H1 (cell line): ENCODE data around the gene BBIP1. TPM values are rescaled to one million over a fixed set of nuclear protein-coding genes. Genes with fewer than 3 reads are reported as not detected.

Experiments
- CTCF ChIA-PET: fragments of 300-600 bp; sonication (Branson Sonifier 250); formaldehyde crosslinking; loops from one replicate; lab custom pipeline; 2021; ENCODE audit not compliant: partially characterized antibody; lab: Charles Lee
- POLR2A ChIA-PET: fragments of 300-600 bp; sonication (Branson Sonifier 250); formaldehyde crosslinking; loops from one replicate; lab custom pipeline; 2021; ENCODE audit warnings: inconsistent platforms; ENCODE audit not compliant: partially characterized antibody; lab: Charles Lee
- DNase-seq, 2 experiments: peaks; one replicate each; pipeline versions ENCODE4 v3.0.0 to v3.0.0-alpha.2; 2010 to 2022; ENCODE audit warnings: low spot score in 2 of 2, low read depth in 1 of 2, mixed read lengths in 1 of 2
- FAIRE-seq: peaks from 2 replicates; lab custom pipeline; 2011; peaks lifted over from hg19 to GRCh38; lab: Jason Lieb, UNC
- H2AFZ ChIP-seq: 2 replicates; pipeline ENCODE4 v1.8.1; 2012; ENCODE audit warnings: low read length, inconsistent platforms
- H2AK5ac ChIP-seq: 2 replicates; pipeline ENCODE4 v1.6.1; 2013; ENCODE audit warnings: low read depth, low read length
- H2BK120ac ChIP-seq: replicated peaks from 2 replicates; pipeline ENCODE3; 2013; ENCODE audit warnings: low read depth, low read length, inconsistent platforms
- H2BK12ac ChIP-seq: 2 replicates; pipeline ENCODE4 v1.6.1; 2013; ENCODE audit warnings: low read depth, low read length
- H2BK15ac ChIP-seq: 2 replicates; pipeline ENCODE4 v1.6.1; 2013; ENCODE audit warnings: low read length
- H2BK20ac ChIP-seq: 2 replicates; pipeline ENCODE4 v1.6.1; 2013; ENCODE audit warnings: low read length
- H2BK5ac ChIP-seq: 2 replicates; pipeline ENCODE4 v1.6.1; 2013; ENCODE audit warnings: low read depth, low read length
- H3K14ac ChIP-seq: 2 replicates; pipeline ENCODE4 v1.6.1; 2013; ENCODE audit warnings: inconsistent platforms; ENCODE audit not compliant: insufficient read length
- H3K18ac ChIP-seq: 2 replicates; pipeline ENCODE4 v1.6.1; 2013; ENCODE audit warnings: low read length; ENCODE audit errors: extremely low read depth
- H3K23ac ChIP-seq: 2 replicates; pipeline ENCODE4 v1.6.1; 2013; ENCODE audit warnings: inconsistent platforms; ENCODE audit not compliant: insufficient read length
- H3K23me2 ChIP-seq: 2 replicates; pipeline ENCODE4 v1.6.1; 2013; ENCODE audit warnings: low read depth, low read length
- H3K27ac ChIP-seq: 2 replicates; pipeline ENCODE4 v1.6.1; 2011; ENCODE audit warnings: low read depth, low read length, inconsistent platforms
- H3K27me3 ChIP-seq, 4 experiments: replicated peaks in 1 of 4; 1 replicate in 1 of 4; 2 replicates in 3 of 4; pipeline versions ENCODE4 v1.6.1 to v1.8.1; 2011 to 2013; ENCODE audit warnings: low read length in 3 of 4, mild to moderate bottlenecking in 3 of 4, inconsistent platforms in 2 of 4, mixed read lengths in 2 of 4, moderate library complexity in 1 of 4; ENCODE audit not compliant: control insufficient read depth in 3 of 4, insufficient read depth in 3 of 4; ENCODE audit errors: extremely low read depth in 1 of 4
- H3K36me3 ChIP-seq, 4 experiments: 2 replicates each; pipeline versions ENCODE4 v1.6.1 to v1.8.1; 2011 to 2013; ENCODE audit warnings: mild to moderate bottlenecking in 4 of 4, low read length in 3 of 4, moderate library complexity in 2 of 4, control low read depth in 1 of 4, inconsistent platforms in 1 of 4; ENCODE audit not compliant: insufficient read depth in 4 of 4, control insufficient read depth in 2 of 4
- H3K4ac ChIP-seq: replicated peaks from 2 replicates; pipeline ENCODE3; 2013; ENCODE audit warnings: low read length, low read depth, mixed read lengths, inconsistent platforms; ENCODE audit not compliant: insufficient read length
- H3K4me1 ChIP-seq, 4 experiments: replicated peaks in 1 of 4; 1 replicate in 1 of 4; 2 replicates in 3 of 4; pipeline versions ENCODE4 v1.6.1 to v1.8.1; 2011 to 2013; ENCODE audit warnings: low read length in 3 of 4, inconsistent platforms in 2 of 4, mixed read lengths in 1 of 4; ENCODE audit not compliant: insufficient read depth in 4 of 4, control insufficient read depth in 3 of 4
- H3K4me2 ChIP-seq, 2 experiments: 2 replicates each; pipeline versions ENCODE4 v1.6.1 to v1.8.1; 2011 to 2013; ENCODE audit warnings: low read depth in 2 of 2, low read length in 2 of 2, control low read depth in 1 of 2, inconsistent platforms in 1 of 2, mild to moderate bottlenecking in 1 of 2; ENCODE audit not compliant: insufficient read depth in 1 of 2
- H3K4me3 ChIP-seq, 4 experiments: fragments of 200-600, 300-600 bp in 1 of 4; sonication (generic), shearing (Covaris generic), sonication (Bioruptor Twin) in 1 of 4; 2 replicates each; pipeline versions ENCODE4 v1.5.1 to v1.8.1; 2011 to 2016; ENCODE audit warnings: low read length in 4 of 4, low read depth in 3 of 4, control low read depth in 2 of 4, inconsistent platforms in 2 of 4, mild to moderate bottlenecking in 2 of 4, mixed read lengths in 1 of 4, moderate library complexity in 1 of 4; ENCODE audit not compliant: insufficient read depth in 2 of 4; ENCODE audit errors: extremely low read depth in 1 of 4
- H3K56ac ChIP-seq: replicated peaks from 2 replicates; pipeline ENCODE3; 2013; ENCODE audit warnings: low read depth, mild to moderate bottlenecking, mixed read lengths, low read length, inconsistent platforms; ENCODE audit not compliant: insufficient read length
- H3K79me1 ChIP-seq: 2 replicates; pipeline ENCODE4 v1.6.1; 2013; ENCODE audit warnings: low read depth, low read length, control low read depth
- H3K79me2 ChIP-seq, 2 experiments: 2 replicates each; pipeline versions ENCODE4 v1.6.1 to v1.8.1; 2012 to 2013; ENCODE audit warnings: low read length in 2 of 2, mild to moderate bottlenecking in 2 of 2, inconsistent platforms in 1 of 2; ENCODE audit not compliant: insufficient read depth in 2 of 2, control insufficient read depth in 1 of 2
- H3K9ac ChIP-seq, 4 experiments: replicated peaks in 1 of 4; 1 replicate in 1 of 4; 2 replicates in 3 of 4; pipeline versions ENCODE4 v1.6.1 to v1.8.1; 2011 to 2013; ENCODE audit warnings: low read depth in 3 of 4, low read length in 3 of 4, control low read depth in 2 of 4, mild to moderate bottlenecking in 2 of 4, moderate library complexity in 2 of 4, inconsistent platforms in 1 of 4; ENCODE audit errors: extremely low read depth in 1 of 4
- H3K9me3 ChIP-seq, 2 experiments: 2 replicates each; pipeline versions ENCODE4 v1.6.1 to v1.8.1; 2012 to 2013; ENCODE audit warnings: mild to moderate bottlenecking in 2 of 2, moderate library complexity in 2 of 2, control low read depth in 1 of 2, inconsistent platforms in 1 of 2, low read depth in 1 of 2, low read length in 1 of 2, mixed read lengths in 1 of 2; ENCODE audit not compliant: insufficient read depth in 2 of 2
- H4K20me1 ChIP-seq, 2 experiments: replicated peaks in 1 of 2; 2 replicates each; pipeline versions ENCODE3 to v1.8.1; 2011 to 2013; ENCODE audit warnings: inconsistent platforms in 2 of 2, low read length in 2 of 2, mild to moderate bottlenecking in 1 of 2; ENCODE audit not compliant: insufficient read depth in 2 of 2, control insufficient read depth in 1 of 2
- H4K5ac ChIP-seq: 2 replicates; pipeline ENCODE4 v1.6.1; 2013; ENCODE audit warnings: low read length, low read depth, mixed read lengths, inconsistent platforms; ENCODE audit not compliant: insufficient read length
- H4K8ac ChIP-seq: 2 replicates; pipeline ENCODE4 v1.8.0; 2013; ENCODE audit warnings: mild to moderate bottlenecking, moderate library complexity, low read length, inconsistent platforms; ENCODE audit not compliant: insufficient read depth; ENCODE audit errors: extremely low read depth
- H4K91ac ChIP-seq: replicated peaks from 2 replicates; pipeline ENCODE3; 2013; ENCODE audit warnings: low read length, mixed read lengths, inconsistent platforms; ENCODE audit not compliant: insufficient read length
- CTCF ChIP-seq, 3 experiments: IDR thresholded peaks; 1 replicate in 2 of 3; 2 replicates in 1 of 3; pipeline versions ENCODE4 v1.5.1 to v1.6.1; 2011; ENCODE audit warnings: low read length in 3 of 3, mild to moderate bottlenecking in 3 of 3, inconsistent platforms in 2 of 3, low read depth in 1 of 3, moderate library complexity in 1 of 3; ENCODE audit not compliant: insufficient read depth in 1 of 3; ENCODE audit errors: control extremely low read depth in 1 of 3
- E2F6 ChIP-seq: IDR thresholded peaks from 2 replicates; pipeline ENCODE4 v1.6.1; 2012; ENCODE audit warnings: inconsistent platforms
- EP300 ChIP-seq, 2 experiments: IDR thresholded peaks; 1 replicate in 1 of 2; 2 replicates in 1 of 2; pipeline ENCODE4 v1.6.1; 2011 to 2012; ENCODE audit warnings: low read depth in 2 of 2, low read length in 2 of 2, mild to moderate bottlenecking in 2 of 2, borderline replicate concordance in 1 of 2, inconsistent platforms in 1 of 2, moderate library complexity in 1 of 2
- KDM1A ChIP-seq: fragments of 200-600, 300-600 bp; sonication (generic); IDR thresholded peaks from 2 replicates; pipeline ENCODE4 v1.7.1; 2016; ENCODE audit warnings: mild to moderate bottlenecking, low read length, borderline replicate concordance
- SIX5 ChIP-seq: IDR thresholded peaks from 2 replicates; pipeline ENCODE4 v1.6.1; 2011; ENCODE audit warnings: mild to moderate bottlenecking, low read depth, low read length
- SP2 ChIP-seq: IDR thresholded peaks from 2 replicates; pipeline ENCODE4 v1.6.1; 2012; ENCODE audit warnings: mild to moderate bottlenecking, low read length, inconsistent platforms
- SRF ChIP-seq: IDR thresholded peaks from 2 replicates; pipeline ENCODE4 v1.6.1; 2011; ENCODE audit warnings: mild to moderate bottlenecking, low read depth, low read length, moderate library complexity
- WGBS, 2 experiments: shearing (Covaris generic) in 1 of 2; methylation state at CpG; one replicate each; pipeline versions ENCODE4 v1.1.6 to v1.1.7; 2013 to 2015; ENCODE audit warnings: low lambda C conversion rate in 2 of 2, mixed read lengths in 2 of 2, inconsistent platforms in 1 of 2, low coverage in 1 of 2, missing lambda C conversion rate in 1 of 2; ENCODE audit not compliant: insufficient replicate concordance in 2 of 2, insufficient coverage in 1 of 2, insufficient read length in 1 of 2; ENCODE audit errors: extremely low coverage in 1 of 2, missing lambda C conversion rate in 1 of 2; 5-methylcytosine and 5-hydroxymethylcytosine counted together
- polyA plus RNA-seq, 7 experiments: library from polyadenylated mRNA; depleted of rRNA in 3 of 7; stranded (reverse) in 5 of 7; unstranded in 2 of 7; fragments of >200 nt in 5 of 7; fragments of 200-250 nt in 2 of 7; gene quantifications; 1 replicate in 5 of 7; 2 replicates in 1 of 7; 4 replicates in 1 of 7; pipeline versions ENCODE4 v1.2.1 to v1.2.3, GENCODE V29; 2011 to 2013; ENCODE audit warnings: missing spikeins in 2 of 7, mixed read lengths in 2 of 7
- total RNA-seq: library from RNA; stranded (reverse); fragmentation: NEBNext Ultra II Directional; extraction: Animal tissue kit (Norgen Biotek cat#: 25700); gene quantifications from 2 replicates; pipeline ENCODE4 v1.2.1, GENCODE V29; 2021

The BBIP1 gene
- total and polyA plus RNA-seq, 2 of the 8 experiments (the other 6 are each of a cell fraction or from before 2014, with no cell fraction given) = 8.8 to 19.6 TPM

GRCh38 chr10:110865809-110866482, 53.0 kb downstream of the BBIP1 start:
- 93% methylated on average over 4 of the region's 4 CpGs; no CpG with 5 or more reads in 1 of the 2 experiments for WGBS, 2 experiments
- no peak for DNase-seq
- Histone ChIP-seq H3K27ac (no peak overlapping the region), H3K56ac (no peak overlapping the region), H2BK20ac (no peak overlapping the region), H3K14ac (no peak overlapping the region), H4K5ac (no peak overlapping the region), H3K36me3 (no peaks in the 10 kb centered on the region; a peak in 1 of 8 replicates), H4K91ac (no peak overlapping the region), H3K18ac (no peak overlapping the region), H2BK120ac (no peak overlapping the region), H3K79me1 (no peaks in the 10 kb centered on the region), H3K79me2 (no peaks in the 10 kb centered on the region), H3K4me2 (no peak overlapping the region), H3K4me3 (no peak overlapping the region), H3K23me2 (no peaks in the 10 kb centered on the region; the same call in 1 of the 2 replicates), H3K4me1 (peaks cover 3 to 8% (median 3%) of the 10 kb centered on the region in 4 experiments), H4K8ac (no peak overlapping the region), H2BK5ac (no peak overlapping the region), H2AFZ (no peak overlapping the region), H3K27me3 (no peaks in the 10 kb centered on the region), H2BK12ac (no peak overlapping the region), H2BK15ac (no peak overlapping the region), H2AK5ac (no peak overlapping the region), H3K4ac (no peak overlapping the region), H3K9ac (no peak overlapping the region), H3K23ac (no peak overlapping the region), H4K20me1 (no peaks in the 10 kb centered on the region), H3K9me3 (no peaks in the 10 kb centered on the region)
- ChIA-PET CTCF (interaction anchor here (0.7 to 2.7 kb wide), 3 partner anchors 16 to 603 kb away, joined by 3 to 10 read pairs (median 3); no protein-coding TSS in a partner anchor), POLR2A (no interaction called here)
- no peak for FAIRE-seq
- TF ChIP-seq SIX5 = no peak
- TF ChIP-seq CTCF (IDR thresholded peaks at IDR 0.05; ENCODE audit: control extremely low read depth in 1 of 3, insufficient read depth in 1 of 3, low read depth in 1 of 3, low read length in 3 of 3) = no peak
- no peak for TF ChIP-seq EP300 (IDR thresholded peaks at IDR 0.05; ENCODE audit: borderline replicate concordance in 1 of 2, low read depth in 2 of 2, low read length in 2 of 2)
- TF ChIP-seq E2F6 = no peak
- TF ChIP-seq SP2 = no peak
- no peak for TF ChIP-seq SRF
- peak; percentile 52; the same call in 1 of the 2 replicates for TF ChIP-seq KDM1A
